GM21390 (cell line): Measurements from ENCODE around the gene ATG7.

Source experiments
- ATAC-seq: cut with Tn5 transposase; IDR thresholded peaks from one replicate; pipeline ENCODE4 v1.9.1; 2021; ENCODE audit not compliant: unreplicated experiment

Gene ATG7

GRCh38 chr3:11350374-11350773 is 78.2 kb downstream of the ATG7 start:
- no peak for ATAC-seq

- ATAC-seq: no peak
Observed at GRCh38 chr3:11351451-11351850, 79.3 kb downstream of the ATG7 start.

GRCh38 chr3:11356269-11356668 is 84.1 kb downstream of the ATG7 start:
- no peak for ATAC-seq

- ATAC-seq: no peak
Observed at GRCh38 chr3:11362600-11362999, 90.4 kb downstream of the ATG7 start.

GRCh38 chr3:11363715-11364114 is 91.5 kb downstream of the ATG7 start:
- ATAC-seq: no peak

- ATAC-seq: no peak
Observed at GRCh38 chr3:11364181-11364580, 92.0 kb downstream of the ATG7 start.

GRCh38 chr3:11367143-11367693 is 95.0 kb downstream of the ATG7 start:
- ATAC-seq: no peak

GRCh38 chr3:11370191-11370590 is 98.0 kb downstream of the ATG7 start:
- ATAC-seq: no peak

- ATAC-seq: no peak
Observed at GRCh38 chr3:11370966-11371365, 98.8 kb downstream of the ATG7 start.

GRCh38 chr3:11371747-11372146 is 99.5 kb downstream of the ATG7 start:
- ATAC-seq: no peak

GRCh38 chr3:11373235-11373634 is 101.0 kb downstream of the ATG7 start:
- no peak for ATAC-seq

GRCh38 chr3:11373654-11374053 is 101.5 kb downstream of the ATG7 start:
- ATAC-seq: no peak

GRCh38 chr3:11375333-11376088 is 103.3 kb downstream of the ATG7 start:
- ATAC-seq: no peak

GRCh38 chr3:11377719-11378118 is 105.5 kb downstream of the ATG7 start:
- no peak for ATAC-seq

- no peak for ATAC-seq
Observed at GRCh38 chr3:11379238-11379823, 107.1 kb downstream of the ATG7 start.

- no peak for ATAC-seq
Observed at GRCh38 chr3:11379824-11380701, 107.9 kb downstream of the ATG7 start.

- ATAC-seq: no peak
Observed at GRCh38 chr3:11381141-11381540, 108.9 kb downstream of the ATG7 start.

GRCh38 chr3:11381563-11381962 is 109.4 kb downstream of the ATG7 start:
- ATAC-seq: no peak

GRCh38 chr3:11382146-11382745 is 110.0 kb downstream of the ATG7 start:
- no peak for ATAC-seq

- no peak for ATAC-seq
Observed at GRCh38 chr3:11384074-11384473, 111.9 kb downstream of the ATG7 start.

GRCh38 chr3:11385326-11385725 is 113.1 kb downstream of the ATG7 start:
- no peak for ATAC-seq
